OCI-LY1 (cell line): ENCODE data around the gene DDX42.

ENCODE experiments used
- CTCF ChIP-seq: fragments of 200-600 bp; sonication (generic), shearing (Covaris generic); IDR thresholded peaks from 2 replicates; pipeline ENCODE4 v1.5.1; 2017; ENCODE audit warnings: mild to moderate bottlenecking, antibody characterized with exemption, low read length, moderate library complexity, mixed read lengths
- EZH2 ChIP-seq: fragments of 200-600 bp; sonication (generic), shearing (Covaris generic); IDR thresholded peaks from 2 replicates; pipeline ENCODE4 v1.8.0; 2017; ENCODE audit warnings: borderline replicate concordance, mixed run types, mild to moderate bottlenecking, antibody characterized with exemption, low read length, moderate library complexity, mixed read lengths

- TF ChIP-seq EZH2 (no peak), CTCF (no peak)
Observed at GRCh38 chr17:63754046-63754445, 19.9 kb upstream of the DDX42 start.
